ENCODE data around the gene IMPG2. TPM values are rescaled to one million over a fixed set of nuclear protein-coding genes. Genes with fewer than 3 reads are reported as not detected.
"Not testable (repeated sequence)": the region's sequence is repeated elsewhere in the genome, so short reads cannot be mapped to it uniquely, and the experiment has no call there.

The IMPG2 gene
- total RNA-seq: under 1 TPM in 1 of 2 donors, not detected in 1; 0.11 TPM
- long read RNA-seq: 0 reads

DNA sequence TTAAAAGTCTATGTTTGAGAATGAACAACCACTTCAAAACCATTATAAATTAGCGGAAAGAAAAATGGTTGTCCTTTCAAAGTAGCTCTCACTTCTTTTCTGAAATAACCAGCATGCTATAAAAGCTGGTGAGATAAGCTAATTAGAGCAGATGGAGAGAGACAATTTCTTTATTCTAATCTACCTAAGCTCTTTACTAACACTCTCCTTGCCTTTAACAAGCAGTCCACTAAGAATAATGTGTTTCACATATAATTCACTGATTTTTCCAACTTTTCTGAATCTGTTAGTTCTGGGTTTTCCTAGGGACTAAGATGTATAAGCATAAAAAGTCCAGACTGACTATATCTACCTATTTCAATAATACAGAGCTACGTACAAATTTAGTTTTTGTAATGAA lies at the start of gene IMPG2:
TSS of gene IMPG2 (minus strand) at position 101 of the 400 bp plus-strand sequence. CDS start 203 bp downstream, outside the sequence.
- no peak for ATAC-seq
- intact Hi-C loops (cut with DNase I, micrococcal nuclease): no loop called here
- DNase-seq: no peak

DNA sequence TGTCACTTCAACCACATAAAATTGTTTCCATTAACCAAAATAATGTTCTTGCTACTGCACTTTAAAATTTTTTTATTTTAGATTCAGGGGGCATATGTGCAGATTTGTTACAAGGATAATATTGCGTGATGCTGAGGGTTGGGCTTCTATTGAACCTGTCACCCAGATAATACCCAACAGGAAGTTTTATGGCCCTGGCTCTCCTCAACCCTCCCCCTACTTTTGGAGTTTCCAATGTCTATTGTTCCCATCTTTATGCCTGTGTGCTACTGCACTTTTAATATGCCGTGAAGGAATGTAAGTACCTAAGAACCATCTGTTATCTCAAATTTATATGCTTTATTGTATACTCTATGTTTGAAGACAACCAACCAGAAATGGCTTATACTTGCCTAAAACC lies 42.0 kb upstream of the IMPG2 start:
- ATAC-seq (no peak), DNase-seq (no peak)
- intact Hi-C loops (cut with DNase I, micrococcal nuclease): no loop called here

DNA sequence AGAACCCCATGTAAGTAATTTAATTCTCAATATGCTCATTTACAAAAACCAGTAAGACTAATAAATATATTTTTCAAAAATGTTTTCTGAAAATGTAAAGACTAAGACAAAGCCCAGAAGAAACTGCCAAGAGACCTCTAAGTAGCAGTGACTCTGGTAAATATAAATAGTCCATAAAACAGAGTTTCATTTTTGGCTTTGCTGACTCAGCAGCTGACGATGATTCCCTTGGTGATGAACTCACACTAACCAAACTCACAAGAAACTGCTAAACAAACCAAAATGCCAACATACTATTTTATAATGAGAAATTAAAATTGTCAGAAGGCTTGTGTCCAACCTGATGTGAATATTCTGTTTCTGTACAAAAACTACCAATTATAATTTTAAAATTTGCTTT lies 31.5 kb upstream of the IMPG2 start:
- ATAC-seq (no peak), DNase-seq (no peak)
- intact Hi-C loops (cut with DNase I, micrococcal nuclease): no loop called here

DNA sequence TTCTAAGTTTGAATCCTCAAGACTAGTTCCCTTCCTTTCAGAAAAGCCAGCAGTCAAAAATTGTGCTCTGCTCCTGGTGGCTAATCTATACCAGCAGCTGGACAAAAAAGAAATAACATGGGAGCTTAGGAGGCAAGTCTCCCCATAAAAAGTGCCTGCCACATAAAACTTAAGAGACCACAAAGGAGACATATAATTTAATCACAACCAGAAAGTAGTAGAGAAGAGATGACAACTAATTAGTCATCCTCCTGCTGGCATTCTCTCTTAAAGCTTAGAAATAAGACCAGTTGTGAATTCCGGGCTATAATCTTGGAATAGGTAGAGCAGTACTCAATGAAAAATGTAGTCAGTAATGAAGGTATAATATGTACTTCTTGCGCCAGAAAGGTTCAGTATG lies 20.2 kb upstream of the IMPG2 start:
- DNase-seq (no peak), ATAC-seq (no peak)
- intact Hi-C loops (cut with DNase I, micrococcal nuclease): no loop called here

DNA sequence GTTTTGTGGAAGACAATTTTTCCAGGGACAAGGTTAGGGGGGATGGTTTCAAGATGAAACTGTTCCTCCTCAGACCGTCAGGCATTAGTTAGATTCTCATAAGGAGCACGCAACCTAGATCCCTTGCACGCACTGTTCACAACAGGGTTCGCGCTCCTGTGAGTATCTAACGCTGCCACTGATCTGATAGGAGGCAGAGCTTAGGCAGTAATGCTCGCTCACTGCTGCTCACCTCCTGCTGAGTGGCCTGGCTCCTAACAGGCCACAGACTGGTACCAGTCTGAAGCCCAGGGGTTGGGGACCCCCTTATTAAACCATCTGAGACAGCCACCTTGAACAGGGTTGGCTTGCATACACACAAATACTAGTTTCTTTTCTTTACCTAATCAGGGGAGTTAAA lies 13.5 kb upstream of the IMPG2 start:
- DNase-seq: no peak
- intact Hi-C loops (cut with DNase I, micrococcal nuclease): no loop called here
- no peak for ATAC-seq

DNA sequence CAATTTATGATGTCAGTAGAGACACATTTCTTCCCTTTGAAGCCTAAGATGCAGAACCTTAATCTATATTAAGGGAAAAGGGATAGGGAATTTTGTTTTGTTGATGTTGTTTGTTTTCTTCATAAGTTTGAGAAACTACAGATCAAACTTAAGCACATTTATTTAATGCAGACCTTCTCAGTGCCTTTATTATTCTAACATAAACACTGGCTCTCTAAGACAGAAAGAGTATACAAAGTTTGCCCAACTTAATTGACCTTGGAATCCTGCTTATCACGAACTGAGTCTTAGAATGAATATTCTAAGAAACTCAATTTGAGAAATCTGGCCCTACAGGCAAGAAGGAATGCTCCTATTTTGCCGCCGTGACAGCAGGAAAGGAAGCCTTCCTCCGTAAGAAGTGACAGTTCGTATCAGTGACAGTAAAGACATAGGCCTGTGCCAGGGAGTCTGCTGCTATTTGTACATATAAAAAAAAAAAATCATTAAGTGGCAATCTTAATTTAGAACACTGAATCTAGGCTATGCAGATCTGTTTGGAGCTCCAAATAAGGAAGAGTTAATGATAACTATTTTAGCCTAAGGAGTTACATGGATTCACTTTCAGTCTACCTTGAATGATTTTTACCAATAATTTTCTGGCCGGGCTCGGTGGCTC lies 8.8 kb upstream of the IMPG2 start:
- ATAC-seq: no peak
- no peak for DNase-seq
- intact Hi-C loops (cut with DNase I, micrococcal nuclease): no loop called here

DNA sequence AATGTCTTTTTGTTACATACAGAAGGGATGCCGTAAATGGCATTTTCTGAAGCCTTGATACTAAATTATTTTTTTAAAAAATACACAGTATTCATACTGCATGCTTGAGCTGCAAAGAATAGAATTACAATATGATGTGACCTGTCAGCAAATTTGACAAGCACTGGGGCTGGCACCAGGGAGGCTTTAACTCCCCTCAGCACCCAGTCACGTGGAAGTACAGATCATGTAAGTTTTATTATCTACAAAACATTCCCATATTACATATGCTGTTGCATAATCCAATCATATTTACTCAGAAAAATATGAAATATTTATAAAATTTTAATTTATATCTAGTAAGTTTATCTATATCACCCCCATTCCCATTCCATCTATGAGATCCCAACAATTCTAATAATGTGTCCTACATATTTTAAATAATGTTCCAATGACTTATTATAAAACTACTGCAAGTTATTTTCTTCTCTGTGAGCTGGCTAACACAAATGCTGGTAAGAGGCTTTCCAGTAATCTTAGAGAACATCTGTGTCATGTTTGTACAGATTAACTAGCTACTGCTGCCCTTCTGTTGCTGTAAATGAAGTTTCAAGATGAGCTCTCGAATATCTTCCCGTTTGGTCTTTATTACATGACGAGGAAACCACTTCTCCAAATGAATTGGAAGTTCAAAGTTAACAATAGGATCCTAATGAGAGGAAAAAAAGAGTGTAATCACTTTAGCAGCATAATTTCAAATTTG lies 5.2 kb upstream of the IMPG2 start:
- intact Hi-C loops (cut with DNase I, micrococcal nuclease): no loop called here
- DNase-seq: no peak
- no peak for ATAC-seq

DNA sequence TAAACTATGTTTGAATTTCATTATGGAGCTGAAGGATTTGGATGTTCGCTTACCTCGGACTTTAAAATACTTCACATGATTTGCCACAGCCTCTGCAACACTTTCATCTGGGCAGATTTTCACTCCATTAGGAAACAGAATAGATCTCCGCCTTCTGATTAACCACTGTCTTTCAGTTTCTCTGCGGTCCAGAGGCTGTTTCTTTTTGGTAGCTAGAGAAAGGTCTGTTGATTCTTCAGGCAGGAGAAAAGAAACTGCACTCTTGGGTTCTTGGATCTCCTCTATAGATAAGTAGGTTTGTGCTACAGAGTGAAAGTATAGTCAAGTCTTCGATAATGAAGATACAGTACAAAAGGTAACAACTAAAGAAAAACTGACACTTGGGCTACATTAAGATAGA lies 844 bp downstream of the IMPG2 start:
- ATAC-seq (no peak), DNase-seq (no peak)
- intact Hi-C loops (cut with DNase I, micrococcal nuclease): no loop called here

DNA sequence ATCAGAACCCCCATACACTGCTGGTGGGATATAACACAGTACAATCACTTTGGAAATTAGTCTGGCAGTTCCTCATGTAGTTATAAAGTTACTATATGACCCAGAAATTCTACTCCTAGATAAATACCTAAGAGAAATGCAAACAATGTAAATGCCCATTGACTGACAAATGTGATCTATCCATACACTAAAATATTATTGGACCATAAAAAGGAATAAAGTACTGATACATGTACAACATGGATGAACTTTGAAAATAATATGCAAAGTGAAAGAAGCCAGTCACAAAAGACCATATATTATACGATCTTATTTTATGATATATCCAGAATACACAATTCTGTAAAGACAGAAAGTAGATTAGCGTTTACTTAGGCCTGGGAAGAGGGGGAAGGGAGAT lies 7.8 kb downstream of the IMPG2 start:
- ATAC-seq: peak; percentile 93
- DNase-seq: no peak
- intact Hi-C loops (cut with DNase I, micrococcal nuclease): no loop called here

DNA sequence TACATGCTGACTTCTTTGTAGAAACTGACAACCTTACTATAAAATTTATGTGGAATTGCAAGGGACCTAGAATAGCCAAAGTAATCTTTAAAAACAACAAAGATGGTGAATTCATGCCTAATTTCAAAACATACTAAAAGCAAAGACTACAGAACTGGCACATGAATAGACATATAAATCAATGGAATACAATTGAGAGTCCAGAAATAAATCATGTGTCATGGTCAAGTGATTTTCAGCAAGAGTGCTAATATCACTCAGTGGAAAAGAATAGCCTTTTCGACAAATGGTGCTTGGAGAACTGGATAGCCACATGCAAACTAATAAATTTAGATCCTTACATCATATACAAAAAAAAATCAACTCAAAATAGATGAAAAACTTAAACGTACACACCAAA lies 8.7 kb downstream of the IMPG2 start:
- no peak for DNase-seq
- intact Hi-C loops (cut with DNase I, micrococcal nuclease): no loop called here

DNA sequence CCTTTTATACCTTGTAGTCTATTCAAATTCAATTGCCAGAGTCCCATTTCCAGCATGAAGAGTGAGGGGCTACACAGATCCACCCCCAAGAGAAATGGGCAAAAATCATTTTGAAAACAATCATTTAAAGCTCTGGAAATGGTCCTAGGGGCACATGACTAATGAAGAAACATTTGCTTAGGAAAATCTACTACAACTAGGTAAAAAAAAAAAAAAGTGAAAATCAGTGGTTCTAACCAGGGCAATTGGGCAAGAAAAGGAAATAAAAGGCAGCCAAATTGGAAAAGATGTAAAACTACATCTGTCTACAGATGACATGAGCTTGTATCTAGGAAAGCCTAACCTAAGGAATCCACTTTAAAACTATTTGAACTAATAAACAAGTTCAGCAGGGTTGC lies 9.4 kb downstream of the IMPG2 start:
- intact Hi-C loops (cut with DNase I, micrococcal nuclease): no loop called here
- ATAC-seq (no peak), DNase-seq (no peak)

More for the DNA sequence above, 8.7 kb downstream of the IMPG2 start:
- no peak for ATAC-seq

DNA sequence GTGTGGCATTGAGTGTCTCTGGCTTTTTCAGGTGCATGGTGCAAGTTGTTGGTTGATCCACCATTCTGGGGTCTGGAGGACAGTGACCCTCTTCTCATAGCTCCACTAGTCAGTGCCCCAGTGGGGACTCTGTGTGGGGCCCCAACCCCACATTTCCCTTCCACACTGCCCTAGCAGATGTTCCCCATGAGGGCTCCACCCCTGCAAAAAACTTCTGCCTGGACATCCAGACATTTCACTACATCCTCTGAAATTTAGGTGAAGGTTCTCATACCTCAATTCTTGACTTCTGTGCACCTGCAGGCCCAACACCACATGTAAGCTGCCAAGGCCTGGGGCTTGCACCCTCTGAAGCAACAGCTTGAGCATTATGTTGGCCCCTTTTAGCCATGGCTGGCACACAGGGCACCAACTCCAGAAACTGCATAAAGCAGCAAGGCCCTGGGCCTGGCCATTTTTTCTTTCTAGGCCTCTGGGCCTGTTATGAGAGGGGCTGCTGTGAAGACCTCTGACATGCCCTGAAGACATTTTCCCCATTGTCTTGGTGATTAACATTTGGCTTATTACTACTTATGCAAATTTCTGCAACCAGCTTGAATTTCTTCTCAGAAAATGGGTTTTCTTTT lies 12.1 kb downstream of the IMPG2 start:
- intact Hi-C loops (cut with DNase I, micrococcal nuclease); ATAC-seq; DNase-seq: not testable (repeated sequence)

DNA sequence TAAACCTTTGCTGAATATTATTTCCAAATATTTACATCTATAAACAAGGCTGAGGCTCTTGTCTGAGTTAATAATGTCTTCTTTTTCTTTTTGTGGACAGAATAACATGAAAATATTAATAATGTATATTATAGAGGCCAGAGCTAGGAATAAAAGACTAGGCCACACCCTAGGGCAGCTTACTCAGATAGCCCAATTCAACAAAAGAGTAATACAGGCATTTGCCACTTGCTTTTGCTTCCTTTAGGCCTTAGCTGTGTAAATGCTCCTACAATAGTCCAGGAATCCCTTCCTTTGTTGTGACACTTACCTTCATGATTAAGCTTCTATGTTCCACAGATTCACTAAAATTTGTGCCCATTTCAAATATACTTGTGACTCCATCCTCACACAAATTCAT lies 16.5 kb downstream of the IMPG2 start:
- DNase-seq (no peak), ATAC-seq (no peak)
- intact Hi-C loops (cut with DNase I, micrococcal nuclease): no loop called here

DNA sequence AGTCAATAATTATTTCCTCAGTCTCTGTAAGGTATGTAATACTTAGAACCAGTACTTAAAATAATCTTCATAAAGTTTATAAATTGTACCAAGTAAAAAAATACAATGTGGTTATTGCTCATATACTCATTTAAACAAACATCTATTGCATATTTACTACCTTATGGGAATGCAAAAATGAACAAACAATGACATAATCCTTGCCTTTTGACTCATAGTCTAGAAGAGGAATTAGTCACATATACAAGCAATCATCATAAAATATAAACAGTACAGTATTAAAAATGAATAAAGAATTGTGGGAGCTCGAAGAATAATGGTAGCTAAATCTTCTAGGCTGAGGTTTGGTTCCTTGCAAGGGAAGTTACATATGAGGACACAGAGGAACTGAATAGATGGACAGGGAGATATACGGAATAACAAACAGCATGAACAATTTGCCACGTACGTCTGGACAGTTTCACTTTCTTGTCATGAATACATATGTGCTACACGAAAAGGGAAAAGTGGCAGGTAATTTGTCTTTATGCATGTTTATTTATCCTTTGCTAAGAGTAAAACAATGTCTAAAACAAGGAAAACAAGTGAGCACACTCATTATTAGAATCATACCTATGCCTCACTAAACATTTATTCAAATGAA lies 17.2 kb downstream of the IMPG2 start:
- ATAC-seq (no peak), DNase-seq (no peak)
- intact Hi-C loops (cut with DNase I, micrococcal nuclease): no loop called here

DNA sequence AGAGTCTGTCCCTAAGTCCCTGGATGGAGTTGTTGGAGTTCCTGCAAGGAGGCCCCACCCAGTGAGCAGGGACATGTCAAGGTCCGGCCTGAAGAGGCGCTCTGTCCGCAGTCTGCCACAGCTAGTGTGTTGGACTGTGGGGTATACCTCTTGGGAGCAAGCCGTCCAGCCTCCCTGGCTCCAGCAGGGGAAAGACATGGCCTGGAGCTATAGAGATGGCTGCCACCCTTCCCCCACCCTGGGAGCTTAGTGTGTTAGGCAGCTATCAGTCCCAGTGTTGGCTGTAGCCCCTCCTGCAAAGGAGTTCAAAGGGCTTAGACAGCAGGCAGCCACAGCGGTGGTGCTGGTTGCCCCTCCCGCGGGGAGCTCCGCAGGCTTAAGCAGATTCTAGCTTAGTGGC lies 20.3 kb downstream of the IMPG2 start:
- no peak for DNase-seq
- intact Hi-C loops (cut with DNase I, micrococcal nuclease): no loop called here
- no peak for ATAC-seq

DNA sequence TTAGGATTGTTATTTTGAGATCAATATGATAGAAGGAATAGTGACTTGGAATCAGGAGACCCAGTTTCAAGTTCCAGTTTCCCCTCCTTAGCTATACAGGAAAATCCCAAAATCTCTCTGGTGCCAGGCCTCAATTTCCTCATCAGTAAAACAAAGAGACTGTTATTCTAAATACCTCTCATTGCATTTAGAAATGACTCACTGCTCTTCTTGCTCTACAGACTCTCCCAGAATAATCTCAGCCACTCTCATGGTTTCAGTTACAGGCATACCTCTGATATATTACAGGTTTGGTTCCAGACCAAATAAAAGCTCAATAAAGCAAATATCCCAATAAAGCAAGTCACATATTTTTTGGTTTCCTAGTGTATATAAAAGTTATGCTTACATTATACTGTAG lies 28.3 kb downstream of the IMPG2 start:
- intact Hi-C loops (cut with DNase I, micrococcal nuclease): no loop called here
- no peak for ATAC-seq
- no peak for DNase-seq

DNA sequence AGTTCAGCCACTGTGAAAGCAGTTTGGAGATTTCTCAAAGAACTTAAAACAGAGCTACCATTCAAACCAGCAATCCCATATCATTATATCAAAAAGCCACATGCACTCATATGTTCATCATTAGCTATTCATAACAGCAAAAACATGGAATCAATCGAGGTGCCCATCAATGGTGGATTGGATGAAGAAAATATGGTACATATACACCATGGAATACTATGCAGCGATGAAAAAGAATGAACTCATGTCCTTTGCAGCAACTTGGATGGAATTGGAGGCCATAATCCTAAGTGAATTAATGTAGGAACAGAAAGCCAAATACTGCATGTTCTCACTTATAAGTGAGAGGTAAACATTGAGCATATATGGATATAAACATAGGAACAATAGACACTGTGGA lies 32.1 kb downstream of the IMPG2 start:
- DNase-seq (no peak), ATAC-seq (no peak)
- intact Hi-C loops (cut with DNase I, micrococcal nuclease): no loop called here

DNA sequence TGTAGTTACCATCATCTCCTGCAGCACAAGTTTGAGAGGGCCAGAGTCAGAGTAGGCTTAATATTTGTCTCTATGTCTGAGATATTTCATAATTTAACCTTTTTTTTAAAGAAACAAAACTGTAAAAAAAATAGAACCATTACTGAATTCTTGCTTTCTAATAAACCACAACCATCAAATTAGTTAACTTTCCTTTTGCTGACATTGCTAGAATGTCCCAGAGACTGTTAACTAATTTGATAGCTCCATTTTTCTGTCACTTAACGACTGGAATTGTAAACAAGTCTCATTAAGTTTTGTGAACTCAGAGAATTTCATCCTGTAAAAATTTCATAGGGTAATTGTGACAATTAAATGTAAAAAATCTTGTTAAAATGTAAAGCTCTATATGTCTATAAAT lies 35.6 kb downstream of the IMPG2 start:
- intact Hi-C loops (cut with DNase I, micrococcal nuclease): no loop called here
- ATAC-seq: no peak

DNA sequence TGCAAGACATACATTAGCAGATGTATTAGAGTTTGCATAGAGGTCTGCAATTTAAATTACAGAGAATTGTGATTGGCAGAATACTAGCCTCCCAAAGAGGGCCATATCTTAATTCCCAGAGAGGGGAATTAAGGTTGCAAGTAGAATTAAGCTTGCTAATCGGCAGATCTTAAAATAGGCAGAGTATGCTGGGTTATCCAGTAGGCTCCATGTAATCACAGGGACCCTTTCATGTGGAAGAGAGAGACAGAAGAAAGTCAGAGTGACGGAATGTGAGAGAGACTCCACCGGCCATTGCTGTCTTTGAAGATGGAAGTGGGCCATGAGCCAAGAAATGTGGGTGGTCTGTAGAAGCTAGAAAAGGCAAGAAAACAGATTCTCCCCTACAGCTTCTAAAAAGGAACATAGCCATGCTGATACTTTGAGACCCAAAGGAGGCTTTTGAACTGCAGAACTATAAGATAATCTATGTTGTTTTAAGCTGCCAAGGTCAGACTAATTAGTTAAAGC lies 38.8 kb downstream of the IMPG2 start:
- ATAC-seq: no peak
- DNase-seq: no peak
- intact Hi-C loops (cut with DNase I, micrococcal nuclease): no loop called here

More for the DNA sequence above, 35.6 kb downstream of the IMPG2 start:
- DNase-seq: no peak
